WTC11 (cell line): ENCODE measurements around the gene CHST11. TPM values are rescaled to one million over a fixed set of nuclear protein-coding genes. Genes with fewer than 3 reads are reported as not detected.

Source experiments
- ATAC-seq: fragments of 200-7000 bp; cut with Tn5 transposase; 2 replicates; pipeline ENCODE4 v1.10.0; 2021; ENCODE audit warnings: mild to moderate bottlenecking, moderate library complexity
- CTCF ChIA-PET: fragments of 300-600 bp; sonication (Branson Sonifier 250); formaldehyde crosslinking; loops from one replicate; lab custom pipeline; 2021; ENCODE audit warnings: antibody characterized with exemption; lab: Charles Lee
- POLR2A ChIA-PET: fragments of 350-600 bp; sonication (Branson Sonifier 250); formaldehyde crosslinking; loops from one replicate; lab custom pipeline; 2021; ENCODE audit warnings: antibody characterized with exemption; lab: Charles Lee
- DNase-seq: peaks from one replicate; pipeline ENCODE4 v3.0.0; 2021; ENCODE audit warnings: low spot score
- H3K27ac Mint-ChIP-seq: 2 replicates; pipeline ENCODE4 v1.8.0; 2021; ENCODE audit warnings: mixed read lengths
- H3K27me3 Mint-ChIP-seq: 2 replicates; pipeline ENCODE4 v1.8.0; 2021; ENCODE audit warnings: low read depth, mild to moderate bottlenecking, moderate library complexity, mixed read lengths
- H3K36me3 Mint-ChIP-seq: 2 replicates; pipeline ENCODE4 v1.8.0; 2021; ENCODE audit warnings: mixed read lengths
- H3K4me1 Mint-ChIP-seq: 2 replicates; pipeline ENCODE4 v1.8.0; 2022; ENCODE audit warnings: mixed read lengths
- H3K4me3 Mint-ChIP-seq: 2 replicates; pipeline ENCODE4 v1.8.0; 2021; ENCODE audit warnings: mild to moderate bottlenecking, moderate library complexity, mixed read lengths
- H3K9me3 Mint-ChIP-seq: 2 replicates; pipeline ENCODE4 v1.8.0; 2021; ENCODE audit warnings: mixed read lengths
- AR ChIP-seq: fragments of 250-450 bp; sonication (Bioruptor Pico); IDR thresholded peaks from 2 replicates; pipeline ENCODE4 v1.9.0; 2021; ENCODE audit warnings: mild to moderate bottlenecking
- CDX4 ChIP-seq: fragments of 250-450 bp; sonication (Bioruptor Pico); IDR thresholded peaks from 2 replicates; pipeline ENCODE4 v1.9.0; 2021; ENCODE audit warnings: moderate library complexity, mild to moderate bottlenecking, inconsistent platforms, borderline replicate concordance
- FOXP1 ChIP-seq: sonication (generic); formaldehyde crosslinking; IDR thresholded peaks from 2 replicates; pipeline ENCODE4 v1.8.0; 2022; ENCODE audit warnings: missing genetic modification reagents, mild to moderate bottlenecking, moderate library complexity, borderline replicate concordance
- GABPB1 ChIP-seq: sonication (generic); formaldehyde crosslinking; IDR thresholded peaks from 2 replicates; pipeline ENCODE4 v1.8.1; 2023; ENCODE audit warnings: mild to moderate bottlenecking, missing genetic modification reagents
- GTF2I ChIP-seq: fragments of 250-450 bp; sonication (Bioruptor Pico); conservative IDR thresholded peaks from 2 replicates; pipeline ENCODE4 v1.4.0; 2021; ENCODE audit warnings: mild to moderate bottlenecking
- JAZF1 ChIP-seq: fragments of 250-450 bp; sonication (Bioruptor Pico); IDR thresholded peaks from 2 replicates; pipeline ENCODE4 v1.9.0; 2021; ENCODE audit warnings: moderate library complexity, mild to moderate bottlenecking, inconsistent platforms
- KAT7 ChIP-seq: sonication (generic); formaldehyde crosslinking; IDR thresholded peaks from 2 replicates; pipeline ENCODE4 v1.8.1; 2023; ENCODE audit warnings: missing genetic modification reagents, mild to moderate bottlenecking, borderline replicate concordance
- MAX ChIP-seq: sonication (generic); formaldehyde crosslinking; IDR thresholded peaks from 2 replicates; pipeline ENCODE4 v1.8.0; 2022; ENCODE audit warnings: mild to moderate bottlenecking, missing genetic modification reagents
- MYBL2 ChIP-seq: sonication (generic); formaldehyde crosslinking; IDR thresholded peaks from 2 replicates; pipeline ENCODE4 v1.8.1; 2023; ENCODE audit warnings: mild to moderate bottlenecking, moderate library complexity, missing genetic modification reagents
- PRRX2 ChIP-seq: fragments of 250-450 bp; sonication (Bioruptor Pico); IDR thresholded peaks from 2 replicates; pipeline ENCODE4 v1.8.0; 2021; ENCODE audit warnings: mild to moderate bottlenecking
- SP1 ChIP-seq: sonication (generic); formaldehyde crosslinking; conservative IDR thresholded peaks from 2 replicates; pipeline ENCODE4 v1.8.1; 2022; ENCODE audit warnings: missing genetic modification reagents
- USF1 ChIP-seq: sonication (generic); formaldehyde crosslinking; IDR thresholded peaks from 2 replicates; pipeline ENCODE4 v1.8.0; 2022; ENCODE audit warnings: mild to moderate bottlenecking, missing genetic modification reagents
- USF2 ChIP-seq: sonication (generic); formaldehyde crosslinking; IDR thresholded peaks from 2 replicates; pipeline ENCODE4 v1.8.1; 2023; ENCODE audit warnings: mild to moderate bottlenecking, missing genetic modification reagents, moderate library complexity
- ZBTB21 ChIP-seq: sonication (generic); formaldehyde crosslinking; IDR thresholded peaks from 2 replicates; pipeline ENCODE4 v1.8.1; 2023; ENCODE audit warnings: mild to moderate bottlenecking, missing genetic modification reagents, borderline replicate concordance
- ZNF416 ChIP-seq: fragments of 250-450 bp; sonication (Bioruptor Pico); IDR thresholded peaks from 2 replicates; pipeline ENCODE4 v1.9.0; 2021; ENCODE audit warnings: mild to moderate bottlenecking, inconsistent platforms
- ZNF512 ChIP-seq: sonication (generic); formaldehyde crosslinking; IDR thresholded peaks from 2 replicates; pipeline ENCODE4 v1.8.1; 2022; ENCODE audit warnings: missing genetic modification reagents, borderline replicate concordance
- total RNA-seq: library from RNA; stranded (reverse); gene quantifications from 3 replicates; pipeline ENCODE4 v1.2.3, GENCODE V29; 2021
- TF ChIP-seq, protein P1 (sequence below): sonication (generic); formaldehyde crosslinking; IDR thresholded peaks from 2 replicates; pipeline ENCODE4 v1.8.0; 2023; ENCODE audit warnings: missing genetic modification reagents, mild to moderate bottlenecking, borderline replicate concordance
- TF ChIP-seq, protein P2 (sequence below): sonication (generic); formaldehyde crosslinking; IDR thresholded peaks from 2 replicates; pipeline ENCODE4 v1.8.1; 2023; ENCODE audit warnings: mild to moderate bottlenecking, missing genetic modification reagents, borderline replicate concordance
- TF ChIP-seq, protein P3 (sequence below): sonication (generic); formaldehyde crosslinking; IDR thresholded peaks from 2 replicates; pipeline ENCODE4 v1.8.1; 2022; ENCODE audit warnings: low read depth, mild to moderate bottlenecking, moderate library complexity, missing genetic modification reagents, borderline replicate concordance

The CHST11 gene
- total RNA-seq, 1 experiment from 2014 or later, result 24.2 TPM

GRCh38 chr12:104516821-104517220, 60.1 kb downstream of the CHST11 start:
- TF ChIP-seq MYBL2 (CRISPR knock-in tag) (no peak), MAX (no peak), USF1 (no peak), FOXP1 (CRISPR knock-in tag) (no peak), KAT7 (no peak), CDX4 (CRISPR knock-in tag) (no peak), USF2 (CRISPR knock-in tag) (no peak), GTF2I (CRISPR knock-in tag) (no peak), PRRX2 (CRISPR knock-in tag) (no peak), JAZF1 (CRISPR knock-in tag) (no peak), AR (CRISPR knock-in tag) (no peak), GABPB1 (CRISPR knock-in tag) (no peak), ZNF512 (CRISPR knock-in tag) (no peak), ZNF416 (CRISPR knock-in tag) (no peak), SP1 (CRISPR knock-in tag) (no peak), ZBTB21 (CRISPR knock-in tag) (no peak)
- TF ChIP-seq, protein P1, sequence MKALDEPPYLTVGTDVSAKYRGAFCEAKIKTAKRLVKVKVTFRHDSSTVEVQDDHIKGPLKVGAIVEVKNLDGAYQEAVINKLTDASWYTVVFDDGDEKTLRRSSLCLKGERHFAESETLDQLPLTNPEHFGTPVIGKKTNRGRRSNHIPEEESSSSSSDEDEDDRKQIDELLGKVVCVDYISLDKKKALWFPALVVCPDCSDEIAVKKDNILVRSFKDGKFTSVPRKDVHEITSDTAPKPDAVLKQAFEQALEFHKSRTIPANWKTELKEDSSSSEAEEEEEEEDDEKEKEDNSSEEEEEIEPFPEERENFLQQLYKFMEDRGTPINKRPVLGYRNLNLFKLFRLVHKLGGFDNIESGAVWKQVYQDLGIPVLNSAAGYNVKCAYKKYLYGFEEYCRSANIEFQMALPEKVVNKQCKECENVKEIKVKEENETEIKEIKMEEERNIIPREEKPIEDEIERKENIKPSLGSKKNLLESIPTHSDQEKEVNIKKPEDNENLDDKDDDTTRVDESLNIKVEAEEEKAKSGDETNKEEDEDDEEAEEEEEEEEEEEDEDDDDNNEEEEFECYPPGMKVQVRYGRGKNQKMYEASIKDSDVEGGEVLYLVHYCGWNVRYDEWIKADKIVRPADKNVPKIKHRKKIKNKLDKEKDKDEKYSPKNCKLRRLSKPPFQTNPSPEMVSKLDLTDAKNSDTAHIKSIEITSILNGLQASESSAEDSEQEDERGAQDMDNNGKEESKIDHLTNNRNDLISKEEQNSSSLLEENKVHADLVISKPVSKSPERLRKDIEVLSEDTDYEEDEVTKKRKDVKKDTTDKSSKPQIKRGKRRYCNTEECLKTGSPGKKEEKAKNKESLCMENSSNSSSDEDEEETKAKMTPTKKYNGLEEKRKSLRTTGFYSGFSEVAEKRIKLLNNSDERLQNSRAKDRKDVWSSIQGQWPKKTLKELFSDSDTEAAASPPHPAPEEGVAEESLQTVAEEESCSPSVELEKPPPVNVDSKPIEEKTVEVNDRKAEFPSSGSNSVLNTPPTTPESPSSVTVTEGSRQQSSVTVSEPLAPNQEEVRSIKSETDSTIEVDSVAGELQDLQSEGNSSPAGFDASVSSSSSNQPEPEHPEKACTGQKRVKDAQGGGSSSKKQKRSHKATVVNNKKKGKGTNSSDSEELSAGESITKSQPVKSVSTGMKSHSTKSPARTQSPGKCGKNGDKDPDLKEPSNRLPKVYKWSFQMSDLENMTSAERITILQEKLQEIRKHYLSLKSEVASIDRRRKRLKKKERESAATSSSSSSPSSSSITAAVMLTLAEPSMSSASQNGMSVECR, result no peak
- TF ChIP-seq, protein P2, sequence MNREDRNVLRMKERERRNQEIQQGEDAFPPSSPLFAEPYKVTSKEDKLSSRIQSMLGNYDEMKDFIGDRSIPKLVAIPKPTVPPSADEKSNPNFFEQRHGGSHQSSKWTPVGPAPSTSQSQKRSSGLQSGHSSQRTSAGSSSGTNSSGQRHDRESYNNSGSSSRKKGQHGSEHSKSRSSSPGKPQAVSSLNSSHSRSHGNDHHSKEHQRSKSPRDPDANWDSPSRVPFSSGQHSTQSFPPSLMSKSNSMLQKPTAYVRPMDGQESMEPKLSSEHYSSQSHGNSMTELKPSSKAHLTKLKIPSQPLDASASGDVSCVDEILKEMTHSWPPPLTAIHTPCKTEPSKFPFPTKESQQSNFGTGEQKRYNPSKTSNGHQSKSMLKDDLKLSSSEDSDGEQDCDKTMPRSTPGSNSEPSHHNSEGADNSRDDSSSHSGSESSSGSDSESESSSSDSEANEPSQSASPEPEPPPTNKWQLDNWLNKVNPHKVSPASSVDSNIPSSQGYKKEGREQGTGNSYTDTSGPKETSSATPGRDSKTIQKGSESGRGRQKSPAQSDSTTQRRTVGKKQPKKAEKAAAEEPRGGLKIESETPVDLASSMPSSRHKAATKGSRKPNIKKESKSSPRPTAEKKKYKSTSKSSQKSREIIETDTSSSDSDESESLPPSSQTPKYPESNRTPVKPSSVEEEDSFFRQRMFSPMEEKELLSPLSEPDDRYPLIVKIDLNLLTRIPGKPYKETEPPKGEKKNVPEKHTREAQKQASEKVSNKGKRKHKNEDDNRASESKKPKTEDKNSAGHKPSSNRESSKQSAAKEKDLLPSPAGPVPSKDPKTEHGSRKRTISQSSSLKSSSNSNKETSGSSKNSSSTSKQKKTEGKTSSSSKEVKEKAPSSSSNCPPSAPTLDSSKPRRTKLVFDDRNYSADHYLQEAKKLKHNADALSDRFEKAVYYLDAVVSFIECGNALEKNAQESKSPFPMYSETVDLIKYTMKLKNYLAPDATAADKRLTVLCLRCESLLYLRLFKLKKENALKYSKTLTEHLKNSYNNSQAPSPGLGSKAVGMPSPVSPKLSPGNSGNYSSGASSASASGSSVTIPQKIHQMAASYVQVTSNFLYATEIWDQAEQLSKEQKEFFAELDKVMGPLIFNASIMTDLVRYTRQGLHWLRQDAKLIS (CRISPR knock-in tag), result no peak
- TF ChIP-seq, protein P3, sequence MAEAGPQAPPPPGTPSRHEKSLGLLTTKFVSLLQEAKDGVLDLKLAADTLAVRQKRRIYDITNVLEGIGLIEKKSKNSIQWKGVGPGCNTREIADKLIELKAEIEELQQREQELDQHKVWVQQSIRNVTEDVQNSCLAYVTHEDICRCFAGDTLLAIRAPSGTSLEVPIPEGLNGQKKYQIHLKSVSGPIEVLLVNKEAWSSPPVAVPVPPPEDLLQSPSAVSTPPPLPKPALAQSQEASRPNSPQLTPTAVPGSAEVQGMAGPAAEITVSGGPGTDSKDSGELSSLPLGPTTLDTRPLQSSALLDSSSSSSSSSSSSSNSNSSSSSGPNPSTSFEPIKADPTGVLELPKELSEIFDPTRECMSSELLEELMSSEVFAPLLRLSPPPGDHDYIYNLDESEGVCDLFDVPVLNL (CRISPR knock-in tag), result no peak
- ATAC-seq, result no peak
- Mint-ChIP-seq H3K4me1 (peaks cover 48% of the 10 kb centered on the region), H3K36me3 (no peaks in the 10 kb centered on the region), H3K9me3 (no peaks in the 10 kb centered on the region), H3K27me3 (no peaks in the 10 kb centered on the region), H3K4me3 (no peak overlapping the region), H3K27ac (no peak overlapping the region)
- no peak for DNase-seq
- ChIA-PET POLR2A (no interaction called here), CTCF (no interaction called here)
